Measurements from ENCODE around the gene SRPX2. TPM values are rescaled to one million over a fixed set of nuclear protein-coding genes. Genes with fewer than 3 reads are reported as not detected.

Gene SRPX2
- total and polyA plus RNA-seq, 9 of the 15 experiments (the other 6 are each of a cell fraction or from before 2014, with no cell fraction given) = 0.13 to 0.20 TPM; not detected in 7

DNA sequence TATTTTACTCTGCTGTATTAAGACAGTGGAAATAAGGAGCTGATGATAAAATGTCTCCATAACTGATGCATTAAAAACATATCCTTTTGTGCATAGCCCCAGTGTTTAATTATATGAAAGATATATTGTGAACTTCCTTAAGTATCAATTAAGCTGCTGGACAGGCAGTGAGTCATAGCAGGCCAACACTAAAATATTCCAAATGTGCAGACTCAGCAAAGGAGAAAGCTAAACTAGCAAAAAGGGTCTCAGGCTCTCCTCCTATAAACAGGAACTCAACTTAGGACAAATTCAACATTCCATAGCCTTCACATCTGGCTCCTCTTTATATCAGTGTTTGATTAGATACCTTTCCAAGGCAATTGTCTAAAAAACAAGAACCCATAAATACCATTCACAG lies 43.7 kb upstream of the SRPX2 start:
- H3K27ac ChIP-seq (ENCODE audit: extremely low read depth, low read depth, low read length) = no peak overlapping the region
- no peaks in the 10 kb centered on the region for H4K20me1 ChIP-seq (replicated peaks; ENCODE audit: control insufficient read depth, insufficient read depth, low read length)
- no peak overlapping the region for H2AFZ ChIP-seq (ENCODE audit: low read depth, low read length)
- H3K9me3 ChIP-seq (replicated peaks; ENCODE audit: control insufficient read depth, insufficient read depth, low read depth, low read length) = no peaks in the 10 kb centered on the region
- no peak overlapping the region for H3K4me3 ChIP-seq
- ATAC-seq = no peak
- no peaks in the 10 kb centered on the region for H3K79me2 ChIP-seq (ENCODE audit: control insufficient read depth, insufficient read depth, low read length)
- no TSS peak for BruUV-seq (replicated peaks)
- H3K9ac ChIP-seq (ENCODE audit: insufficient read depth in 1 of 2, low read depth in 2 of 2, low read length in 2 of 2) = no peak overlapping the region
- H3K4me1 ChIP-seq (replicated peaks in 1 of 2; ENCODE audit: control insufficient read depth in 2 of 2, insufficient read depth in 2 of 2, low read length in 2 of 2) = no peaks in the 10 kb centered on the region
- no peaks in the 10 kb centered on the region for H3K9me1 ChIP-seq (ENCODE audit: control insufficient read depth, insufficient read depth, low read length)
- no peak overlapping the region for H3K4me2 ChIP-seq (ENCODE audit: insufficient read depth, low read length)
- FAIRE-seq = no peak
- POLR2A ChIA-PET = no interaction called here
- CTCF ChIA-PET (ENCODE audit: low intra/inter-chr PET ratio) = no interaction called here
- intact Hi-C loops (cut with micrococcal nuclease) = no loop called here
- in situ Hi-C loops (cut with MboI) = no loop called here
- no peak for DNase-seq (ENCODE audit: extremely low read depth in 1 of 4, low spot score in 3 of 4)
- H3K36me3 ChIP-seq (ENCODE audit: control insufficient read depth, insufficient read depth, low read length) = no peaks in the 10 kb centered on the region
- no peaks in the 10 kb centered on the region for H3K27me3 ChIP-seq (ENCODE audit: control insufficient read depth in 2 of 2, insufficient read depth in 2 of 2, low read length in 2 of 2)
- TF ChIP-seq E2F3 (CRISPR knock-in tag; IDR thresholded peaks at IDR 0.05) (no peak), CC2D1A (IDR thresholded peaks at IDR 0.05) (no peak), ZNF445 (CRISPR knock-in tag; IDR thresholded peaks at IDR 0.05; ENCODE audit: low read depth) (no peak), MAFG (tag; conservative IDR thresholded peaks at IDR 0.05) (peak; percentile 61), ZNF589 (CRISPR knock-in tag; IDR thresholded peaks at IDR 0.05; ENCODE audit: low read depth) (no peak), OTX1 (CRISPR knock-in tag; IDR thresholded peaks at IDR 0.05) (no peak), FOS (IDR thresholded peaks at IDR 0.05; ENCODE audit: extremely low read depth, insufficient read length) (no peak), ZNF232 (CRISPR knock-in tag; IDR thresholded peaks at IDR 0.05) (no peak), MAFF (IDR thresholded peaks at IDR 0.05; ENCODE audit: low read length) (peak; percentile 46; the same call in 1 of the 2 replicates), GTF2A2 (tag; IDR thresholded peaks at IDR 0.05) (no peak), CAMTA2 (CRISPR knock-in tag; conservative IDR thresholded peaks at IDR 0.05) (no peak), TRIM24 (IDR thresholded peaks at IDR 0.05) (no peak), ZNF431 (CRISPR knock-in tag; IDR thresholded peaks at IDR 0.05) (no peak), TCF3 (CRISPR knock-in tag; IDR thresholded peaks at IDR 0.05) (no peak), ZNF316 (IDR thresholded peaks at IDR 0.05) (peak; percentile 51), ZNF699 (CRISPR knock-in tag; IDR thresholded peaks at IDR 0.05; ENCODE audit: insufficient replicate concordance) (no peak), HDGF (IDR thresholded peaks at IDR 0.05) (no peak), FUS (optimal IDR thresholded peaks at IDR 0.05; ENCODE audit: low read depth, low read length) (no peak), NFIC (IDR thresholded peaks at IDR 0.05) (no peak), NFIX (CRISPR knock-in tag; IDR thresholded peaks at IDR 0.05; ENCODE audit: low read depth) (no peak), MAFK (IDR thresholded peaks at IDR 0.05; ENCODE audit: low read length) (0 out of 2 replicates have a peak, but pooled peaks have one; percentile 44), POLR2AphosphoS5 (IDR thresholded peaks at IDR 0.05; ENCODE audit: control insufficient read depth, insufficient read depth, low read depth, low read length) (no peak), RBM14 (IDR thresholded peaks at IDR 0.05; ENCODE audit: borderline replicate concordance, insufficient read depth, low read depth, low read length) (no peak)
- TF ChIP-seq, protein P1, sequence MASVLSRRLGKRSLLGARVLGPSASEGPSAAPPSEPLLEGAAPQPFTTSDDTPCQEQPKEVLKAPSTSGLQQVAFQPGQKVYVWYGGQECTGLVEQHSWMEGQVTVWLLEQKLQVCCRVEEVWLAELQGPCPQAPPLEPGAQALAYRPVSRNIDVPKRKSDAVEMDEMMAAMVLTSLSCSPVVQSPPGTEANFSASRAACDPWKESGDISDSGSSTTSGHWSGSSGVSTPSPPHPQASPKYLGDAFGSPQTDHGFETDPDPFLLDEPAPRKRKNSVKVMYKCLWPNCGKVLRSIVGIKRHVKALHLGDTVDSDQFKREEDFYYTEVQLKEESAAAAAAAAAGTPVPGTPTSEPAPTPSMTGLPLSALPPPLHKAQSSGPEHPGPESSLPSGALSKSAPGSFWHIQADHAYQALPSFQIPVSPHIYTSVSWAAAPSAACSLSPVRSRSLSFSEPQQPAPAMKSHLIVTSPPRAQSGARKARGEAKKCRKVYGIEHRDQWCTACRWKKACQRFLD (CRISPR knock-in tag; IDR thresholded peaks at IDR 0.05) = no peak
- TF ChIP-seq, protein P2, sequence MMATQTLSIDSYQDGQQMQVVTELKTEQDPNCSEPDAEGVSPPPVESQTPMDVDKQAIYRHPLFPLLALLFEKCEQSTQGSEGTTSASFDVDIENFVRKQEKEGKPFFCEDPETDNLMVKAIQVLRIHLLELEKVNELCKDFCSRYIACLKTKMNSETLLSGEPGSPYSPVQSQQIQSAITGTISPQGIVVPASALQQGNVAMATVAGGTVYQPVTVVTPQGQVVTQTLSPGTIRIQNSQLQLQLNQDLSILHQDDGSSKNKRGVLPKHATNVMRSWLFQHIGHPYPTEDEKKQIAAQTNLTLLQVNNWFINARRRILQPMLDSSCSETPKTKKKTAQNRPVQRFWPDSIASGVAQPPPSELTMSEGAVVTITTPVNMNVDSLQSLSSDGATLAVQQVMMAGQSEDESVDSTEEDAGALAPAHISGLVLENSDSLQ (IDR thresholded peaks at IDR 0.05) = no peak
- TF ChIP-seq, protein P3, sequence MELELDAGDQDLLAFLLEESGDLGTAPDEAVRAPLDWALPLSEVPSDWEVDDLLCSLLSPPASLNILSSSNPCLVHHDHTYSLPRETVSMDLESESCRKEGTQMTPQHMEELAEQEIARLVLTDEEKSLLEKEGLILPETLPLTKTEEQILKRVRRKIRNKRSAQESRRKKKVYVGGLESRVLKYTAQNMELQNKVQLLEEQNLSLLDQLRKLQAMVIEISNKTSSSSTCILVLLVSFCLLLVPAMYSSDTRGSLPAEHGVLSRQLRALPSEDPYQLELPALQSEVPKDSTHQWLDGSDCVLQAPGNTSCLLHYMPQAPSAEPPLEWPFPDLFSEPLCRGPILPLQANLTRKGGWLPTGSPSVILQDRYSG (tag; conservative IDR thresholded peaks at IDR 0.05; ENCODE audit: low read depth) = no peak
